GM12878 (cell line): Measurements from ENCODE around the gene AADAT. TPM values are rescaled to one million over a fixed set of nuclear protein-coding genes. Genes with fewer than 3 reads are reported as not detected.

Experiments used
- ATAC-seq: fragments of 200-7000 bp; cut with Tn5 transposase; 3 replicates; pipeline ENCODE4 v1.9.1; 2020; ENCODE audit warnings: mild to moderate bottlenecking, moderate library complexity
- BruUV-seq: library from RNA; stranded (reverse); fragments of 400-500 nt; replicated peaks from 2 replicates; lab custom pipeline; 2021; lab: Mats Ljungman, UMichigan
- CTCF ChIA-PET: fragments of 300-600 bp; sonication (Branson Sonifier 250); formaldehyde crosslinking; extraction: SDS; loops from one replicate; lab custom pipeline; 2021; ENCODE audit warnings: inconsistent platforms; lab: Yijun Ruan, JAX
- POLR2A ChIA-PET: fragments of 350-600 bp; formaldehyde crosslinking; extraction: SDS; loops from one replicate; lab custom pipeline; 2021; ENCODE audit warnings: inconsistent platforms; lab: Charles Lee
- RAD21 ChIA-PET: fragments of 300-600 bp; sonication (Branson Sonifier 250); formaldehyde crosslinking; loops from one replicate; lab custom pipeline; 2023; ENCODE audit warnings: antibody characterized with exemption; ENCODE audit not compliant: unreplicated experiment; lab: Charles Lee
- SMC1A ChIA-PET: fragments of 300-600 bp; sonication (Branson Sonifier 250); formaldehyde crosslinking; loops from one replicate; lab custom pipeline; 2023; ENCODE audit not compliant: unreplicated experiment, uncharacterized antibody; lab: Charles Lee
- DNase-seq: peaks from one replicate; pipeline ENCODE4 v3.0.0-alpha.2; 2011; ENCODE audit warnings: low read depth, low spot score
- FAIRE-seq: peaks from 3 replicates; lab custom pipeline; 2011; peaks lifted over from hg19 to GRCh38; lab: Jason Lieb, UNC
- H2AFZ ChIP-seq: 2 replicates; pipeline ENCODE4 v1.6.0; 2011; ENCODE audit warnings: low read depth, low read length, control low read depth; ENCODE audit not compliant: control insufficient read depth
- H3K27ac ChIP-seq: 2 replicates; pipeline ENCODE4 v1.5.1; 2011; ENCODE audit warnings: control low read depth; ENCODE audit not compliant: control insufficient read depth, insufficient read depth
- H3K27me3 ChIP-seq, 2 experiments: replicated peaks in 1 of 2; 2 replicates each; pipeline versions ENCODE4 v1.6.0 to v1.6.1; 2011; ENCODE audit warnings: low read length in 1 of 2; ENCODE audit not compliant: control insufficient read depth in 2 of 2, insufficient read depth in 2 of 2
- H3K36me3 ChIP-seq, 2 experiments: 2 replicates each; pipeline ENCODE4 v1.5.1; 2011; ENCODE audit warnings: low read length in 1 of 2; ENCODE audit not compliant: control insufficient read depth in 2 of 2, insufficient read depth in 2 of 2
- H3K4me1 ChIP-seq: 2 replicates; pipeline ENCODE4 v1.6.1; 2011; ENCODE audit warnings: mild to moderate bottlenecking, low read length, moderate library complexity, mixed read lengths; ENCODE audit not compliant: control insufficient read depth, insufficient read depth
- H3K4me2 ChIP-seq: 2 replicates; pipeline ENCODE4 v1.6.0; 2011; ENCODE audit warnings: control low read depth; ENCODE audit not compliant: control insufficient read depth, insufficient read depth
- H3K4me3 ChIP-seq: fragments of 200-600 bp; sonication (generic); 2 replicates; pipeline ENCODE4 v1.5.1; 2016
- H3K79me2 ChIP-seq: 2 replicates; pipeline ENCODE4 v1.6.0; 2011; ENCODE audit warnings: low read length; ENCODE audit not compliant: control insufficient read depth, insufficient read depth
- H3K9ac ChIP-seq: 2 replicates; pipeline ENCODE4 v1.8.0; 2011; ENCODE audit warnings: low read length, control low read depth, mixed read lengths; ENCODE audit not compliant: control insufficient read depth, insufficient read depth
- H3K9me3 ChIP-seq: replicated peaks from 3 replicates; pipeline ENCODE4 v1.5.1; 2011; ENCODE audit warnings: mild to moderate bottlenecking, low read length; ENCODE audit not compliant: control insufficient read depth, insufficient read depth
- H4K20me1 ChIP-seq: 2 replicates; pipeline ENCODE4 v1.6.0; 2011; ENCODE audit not compliant: control insufficient read depth, insufficient read depth
- ASH2L ChIP-seq: fragments of 300-600, 200-600 bp; sonication (generic); IDR thresholded peaks from 2 replicates; pipeline ENCODE4 v1.6.1; 2017; ENCODE audit warnings: low read depth, mild to moderate bottlenecking, borderline replicate concordance
- BCLAF1 ChIP-seq: fragments of 450-650 bp; IDR thresholded peaks from 2 replicates; pipeline ENCODE4 v1.6.1; 2017; ENCODE audit warnings: antibody characterized with exemption, mild to moderate bottlenecking, moderate library complexity
- CBFB ChIP-seq: IDR thresholded peaks from 2 replicates; pipeline ENCODE4 v1.6.1; 2016; ENCODE audit warnings: antibody characterized with exemption, low read depth
- CEBPB ChIP-seq, 2 experiments: fragments of 150-350 bp in 1 of 2; IDR thresholded peaks; 2 replicates each; pipeline ENCODE4 v1.6.1; 2012 to 2014; ENCODE audit warnings: low read depth in 2 of 2, low read length in 2 of 2, borderline replicate concordance in 1 of 2, inconsistent platforms in 1 of 2
- HDAC6 ChIP-seq: fragments of 200-600 bp; sonication (generic); IDR thresholded peaks from one replicate; pipeline ENCODE4 v1.8.0; 2017; ENCODE audit warnings: antibody characterized with exemption; ENCODE audit not compliant: unreplicated experiment
- JUND ChIP-seq: IDR thresholded peaks from 2 replicates; pipeline ENCODE4 v1.6.1; 2012; ENCODE audit warnings: low read depth, mild to moderate bottlenecking, low read length, improper control_type of control experiment, moderate library complexity
- SREBF2 ChIP-seq: IDR thresholded peaks from 2 replicates; pipeline ENCODE4 v1.6.1; 2012; ENCODE audit warnings: mild to moderate bottlenecking, low read length
- TBL1XR1 ChIP-seq: IDR thresholded peaks from 2 replicates; pipeline ENCODE4 v1.6.1; 2012; ENCODE audit warnings: low read depth, low read length, improper control_type of control experiment
- YBX1 ChIP-seq: fragments of 450-650 bp; IDR thresholded peaks from 2 replicates; pipeline ENCODE4 v1.6.1; 2016; ENCODE audit warnings: antibody characterized with exemption
- WGBS: methylation state at CpG from one replicate; pipeline ENCODE4 v1.1.6; 2016; ENCODE audit warnings: low lambda C conversion rate; ENCODE audit not compliant: insufficient replicate concordance, insufficient coverage; ENCODE audit errors: missing lambda C conversion rate; 5-methylcytosine and 5-hydroxymethylcytosine counted together
- in situ Hi-C: fragments of 300-500 bp; cut with MboI; formaldehyde crosslinking; loops from 9 replicates; pipeline ENCODE4 v1.14.3; 2018; ENCODE audit warnings: mixed read lengths
- intact Hi-C: fragments of 100-400 bp; cut with micrococcal nuclease; formaldehyde crosslinking; loops from one replicate; pipeline ENCODE4 v1.14.2; 2022; ENCODE audit not compliant: unreplicated experiment
- polyA plus RNA-seq, 11 experiments: library from polyadenylated mRNA; depleted of rRNA in 4 of 11; unstranded in 6 of 11; stranded (reverse) in 5 of 11; fragments of >200 nt; fragmentation: Nextera tagmentation in 4 of 11; fragmentation: Illumina TruSeq in 1 of 11; extraction: Ambion mirVana in 4 of 11; extraction: Trizol in 1 of 11; gene quantifications; 1 replicate in 1 of 11; 2 replicates in 10 of 11; pipeline versions ENCODE4 v1.2.1 to v1.2.3, GENCODE V29; 2011 to 2016; ENCODE audit warnings: inconsistent platforms in 2 of 11, missing spikeins in 2 of 11, low read depth in 1 of 11
- total RNA-seq, 4 experiments: library from RNA; depleted of rRNA in 3 of 4; stranded (reverse); fragments of >200 nt in 3 of 4; fragmentation: Illumina TruSeq in 1 of 4; extraction: Trizol in 1 of 4; gene quantifications; 2 replicates each; pipeline versions ENCODE4 v1.2.1 to v1.2.3, GENCODE V29; 2013 to 2021

The AADAT gene
- total and polyA plus RNA-seq, 10 of the 15 experiments (the other 5 are each of a cell fraction or from before 2014, with no cell fraction given) = not detected

DNA sequence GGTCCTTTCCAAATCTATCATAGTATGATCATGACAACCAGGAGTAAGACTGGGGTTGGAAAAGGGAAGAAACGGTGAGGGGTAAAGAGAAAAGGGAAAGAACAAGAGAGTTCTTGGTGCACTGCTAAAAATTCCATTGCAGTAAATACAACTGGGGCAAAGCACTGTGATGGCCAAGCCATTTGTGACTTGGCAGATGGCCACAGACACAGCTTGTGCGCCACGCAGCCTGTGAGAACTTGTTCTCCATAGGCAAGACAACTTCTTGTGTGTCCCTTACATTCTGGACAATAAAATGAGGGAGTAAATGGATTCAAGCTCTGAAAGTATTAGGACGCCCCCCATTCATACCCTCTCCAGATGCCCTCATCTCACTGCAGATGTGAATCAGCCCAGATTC lies 74.5 kb downstream of the AADAT start:
- ChIA-PET CTCF (interaction anchor here (1.1 kb wide), 1 partner anchor 9 kb away, joined by 4 read pairs; no protein-coding TSS in a partner anchor), POLR2A (no interaction called here), RAD21 (no interaction called here), SMC1A (no interaction called here)
- no peak overlapping the region for H3K27ac ChIP-seq
- H3K4me2 ChIP-seq = no peak overlapping the region
- 41% methylated on average over 4 of the region's 4 CpGs for WGBS
- no peaks in the 10 kb centered on the region for H4K20me1 ChIP-seq
- H3K36me3 ChIP-seq = no peaks in the 10 kb centered on the region
- TF ChIP-seq YBX1 (no peak), CBFB (no peak), SREBF2 (no peak), HDAC6 (no peak), CEBPB (IDR thresholded peaks at IDR 0.05; ENCODE audit: borderline replicate concordance in 1 of 2, low read depth in 2 of 2, low read length in 2 of 2) (no peak), ASH2L (no peak), BCLAF1 (no peak), JUND (no peak), TBL1XR1 (no peak)
- H3K9me3 ChIP-seq = no peaks in the 10 kb centered on the region
- no peak overlapping the region for H2AFZ ChIP-seq
- H3K4me3 ChIP-seq = no peak overlapping the region
- no peak for DNase-seq
- no peak for FAIRE-seq
- in situ Hi-C loops = no loop called here
- ATAC-seq = no peak
- no peaks in the 10 kb centered on the region for H3K27me3 ChIP-seq
- no peaks in the 10 kb centered on the region for H3K79me2 ChIP-seq
- H3K9ac ChIP-seq = no peak overlapping the region
- intact Hi-C loops = no loop called here
- H3K4me1 ChIP-seq = no peaks in the 10 kb centered on the region
- no TSS peak for BruUV-seq
